GM21526 (cell line): ENCODE data around the gene CALML3.
"Not testable (repeated sequence)": the region's sequence is repeated elsewhere in the genome, so short reads cannot be mapped to it uniquely, and the experiment has no call there.

Source experiments
- ATAC-seq: cut with Tn5 transposase; IDR thresholded peaks from one replicate; pipeline ENCODE4 v1.9.1; 2021; ENCODE audit warnings: moderate library complexity; ENCODE audit not compliant: unreplicated experiment, low FRiP score

Gene CALML3

DNA sequence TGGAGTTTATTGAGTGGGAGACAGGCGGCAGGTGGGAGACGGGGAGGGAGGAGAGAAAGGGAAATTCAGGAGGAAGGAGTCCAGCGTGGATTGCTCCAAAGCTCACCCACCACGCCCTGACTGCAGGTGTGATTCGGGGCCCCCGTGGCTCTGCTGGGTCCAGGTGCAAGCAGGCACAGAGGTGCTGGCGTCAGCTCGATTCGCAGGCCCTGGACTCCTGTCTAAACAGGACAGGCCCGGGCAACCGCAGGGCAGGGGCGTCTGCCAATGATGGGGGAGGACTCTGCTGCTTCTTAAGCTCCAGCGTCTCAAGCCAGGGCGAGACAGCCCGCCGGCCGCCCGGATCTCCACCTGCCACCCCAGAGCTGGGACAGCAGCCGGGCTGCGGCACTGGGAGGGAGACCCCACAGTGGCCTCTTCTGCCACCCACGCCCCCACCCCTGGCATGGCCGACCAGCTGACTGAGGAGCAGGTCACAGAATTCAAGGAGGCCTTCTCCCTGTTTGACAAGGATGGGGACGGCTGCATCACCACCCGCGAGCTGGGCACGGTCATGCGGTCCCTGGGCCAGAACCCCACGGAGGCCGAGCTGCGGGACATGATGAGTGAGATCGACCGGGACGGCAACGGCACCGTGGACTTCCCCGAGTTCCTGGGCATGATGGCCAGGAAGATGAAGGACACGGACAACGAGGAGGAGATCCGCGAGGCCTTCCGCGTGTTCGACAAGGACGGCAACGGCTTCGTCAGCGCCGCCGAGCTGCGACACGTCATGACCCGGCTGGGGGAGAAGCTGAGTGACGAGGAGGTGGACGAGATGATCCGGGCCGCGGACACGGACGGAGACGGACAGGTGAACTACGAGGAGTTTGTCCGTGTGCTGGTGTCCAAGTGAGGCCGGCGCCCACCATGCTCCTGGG is at the start of gene CALML3:
TSS of gene CALML3 (plus strand) at position 321 of the 920 bp plus-strand sequence. CDS start at position 446, 125 bp downstream.
- ATAC-seq = no peak

DNA sequence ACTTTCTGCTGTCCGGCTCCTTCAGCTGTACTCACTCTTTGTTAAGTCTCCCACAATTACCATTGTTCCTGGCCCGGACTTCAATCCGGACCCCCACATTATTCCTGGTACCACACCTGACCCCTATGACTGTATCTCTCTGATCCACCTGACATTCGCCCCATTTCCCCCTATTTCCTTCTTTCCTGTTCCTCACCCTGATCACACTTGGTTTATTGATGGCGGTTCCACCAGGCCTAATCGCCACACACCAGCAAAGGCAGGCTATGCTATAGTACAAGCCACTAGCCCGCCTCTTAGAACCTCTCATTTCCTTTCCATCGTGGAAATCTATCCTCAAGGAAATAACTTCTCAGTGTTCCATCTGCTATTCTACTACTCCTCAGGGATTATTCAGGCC is 49.7 kb upstream of the CALML3 start:
- ATAC-seq = not testable (repeated sequence)

DNA sequence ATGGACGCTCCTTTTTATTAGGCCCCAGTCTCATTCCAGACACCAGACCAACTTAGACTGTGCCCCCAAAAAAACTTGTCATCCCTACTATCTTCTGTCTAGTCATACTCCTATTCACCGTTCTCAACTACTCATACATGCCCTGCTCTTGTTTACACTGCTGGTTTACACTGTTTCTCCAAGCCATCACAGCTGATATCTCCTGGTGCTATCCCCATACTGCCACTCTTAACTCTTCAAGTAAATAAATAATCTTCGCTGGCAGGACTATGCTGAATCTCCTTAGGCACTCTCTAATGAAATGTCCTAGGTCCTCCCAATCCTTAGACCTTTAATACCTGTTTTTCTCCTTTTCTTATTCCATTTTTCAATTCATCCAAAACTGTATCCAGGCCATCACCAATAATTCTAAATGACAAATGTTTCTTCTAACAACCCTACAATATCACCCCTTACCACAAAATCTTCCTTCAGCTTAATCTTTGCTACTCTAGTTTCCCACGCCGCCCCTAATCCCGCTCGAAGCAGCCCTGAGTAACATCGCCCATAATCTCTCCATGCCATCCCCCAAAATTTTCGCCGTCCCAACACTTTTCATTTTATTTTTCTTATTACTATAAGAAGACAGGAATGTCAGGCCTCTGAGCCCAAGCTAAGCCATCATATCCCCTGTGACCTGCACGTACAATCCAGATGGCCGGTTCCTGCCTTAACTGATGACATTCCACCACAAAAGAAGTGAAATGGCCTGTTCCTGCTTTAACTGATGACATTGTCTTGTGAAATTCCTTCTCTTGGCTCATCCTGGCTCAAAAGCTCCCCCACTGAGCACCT is 48.6 kb upstream of the CALML3 start:
- ATAC-seq = not testable (repeated sequence)

DNA sequence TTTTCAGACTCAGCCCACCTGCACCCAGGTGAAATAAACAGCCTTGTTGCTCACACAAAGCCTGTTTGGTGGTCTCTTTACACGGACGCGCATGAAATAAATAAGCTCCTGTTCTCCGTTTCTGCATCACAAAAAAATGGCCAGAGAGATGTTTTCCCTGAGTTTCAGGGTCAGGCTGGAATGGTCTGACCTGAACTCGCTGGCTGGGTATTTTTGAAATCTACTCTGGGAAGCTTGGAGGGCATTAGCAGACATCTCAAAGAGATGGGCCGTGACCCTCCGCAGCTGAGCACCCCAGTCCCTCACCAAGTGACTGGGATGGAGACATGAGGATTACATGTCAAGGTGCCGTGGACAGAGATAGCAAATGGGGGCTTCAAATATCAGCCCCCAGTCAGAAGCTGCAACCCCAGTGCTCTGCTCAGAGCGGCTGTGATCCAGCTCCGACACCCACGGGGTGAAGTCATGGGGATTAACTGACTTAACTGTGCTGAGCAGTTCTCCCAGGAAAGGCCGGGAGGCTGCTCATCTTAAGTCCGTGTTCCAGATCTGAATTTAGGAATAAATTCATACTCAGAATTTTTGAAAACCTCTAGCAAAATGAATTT is 47.7 kb upstream of the CALML3 start:
- no peak for ATAC-seq

DNA sequence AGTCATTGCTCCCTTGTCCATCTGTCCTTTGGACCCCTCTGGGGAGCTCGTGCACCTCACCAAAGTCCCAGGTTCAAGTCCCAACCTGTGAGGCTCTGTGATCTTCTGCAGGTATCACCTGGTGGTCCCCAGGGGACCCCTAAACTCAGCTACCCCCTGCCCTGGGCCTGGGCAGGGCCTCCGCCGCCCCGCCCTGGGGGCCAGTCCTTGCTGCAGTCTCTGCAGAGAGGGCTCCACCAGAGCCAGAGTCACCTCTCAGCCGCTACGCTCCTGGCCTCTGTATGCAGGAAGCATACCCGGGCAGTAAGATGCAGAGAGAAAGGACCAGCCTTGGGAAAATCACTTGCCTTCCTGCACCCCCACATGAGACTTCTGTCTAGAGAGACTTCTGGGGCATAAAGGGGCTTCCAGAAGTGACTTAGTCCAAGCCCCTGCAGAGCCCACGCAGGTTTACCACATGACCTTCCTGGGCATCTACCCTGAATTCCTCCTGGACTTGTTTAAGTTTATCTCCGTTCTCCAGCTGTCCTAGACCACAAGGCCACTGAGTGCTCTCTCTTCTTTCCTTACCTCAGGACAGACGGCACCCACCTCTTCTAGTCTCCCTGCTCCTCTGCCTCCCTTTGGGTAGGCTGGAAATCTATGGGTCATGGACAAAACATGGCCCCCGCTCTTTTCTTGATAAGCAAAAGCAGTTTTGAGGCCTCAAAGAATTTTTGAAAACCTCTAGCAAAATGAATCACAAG is 46.6 kb upstream of the CALML3 start:
- no peak for ATAC-seq

DNA sequence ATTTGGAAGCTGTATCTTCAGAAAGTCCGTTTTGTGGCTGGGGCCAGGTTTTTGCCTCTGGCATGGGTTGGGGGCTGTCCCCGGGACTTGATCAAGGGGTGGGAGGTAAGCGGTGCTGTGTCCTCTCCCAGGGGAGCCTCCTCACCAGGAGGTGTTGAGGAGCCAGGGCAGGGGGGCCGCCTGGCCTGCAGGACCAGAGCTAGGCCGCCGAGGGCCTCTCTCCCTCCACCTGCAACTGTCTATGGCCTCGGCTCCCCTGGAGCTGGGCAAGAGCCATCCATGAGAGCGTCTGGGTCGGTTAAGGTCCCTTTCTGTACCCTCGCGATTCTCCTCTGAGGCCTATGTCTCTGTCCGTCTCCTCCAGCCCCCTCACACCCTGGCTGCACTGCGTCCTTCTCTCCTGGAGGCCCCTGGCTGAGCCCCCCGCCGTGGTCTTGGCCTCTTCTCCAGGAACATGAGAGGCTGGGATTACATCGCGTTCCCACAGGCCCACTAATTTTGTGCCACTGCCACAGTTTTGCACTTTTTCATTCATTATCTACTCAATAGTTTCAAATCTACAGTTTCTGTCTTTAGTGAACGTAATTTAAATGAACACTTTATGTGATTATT is 46.0 kb upstream of the CALML3 start:
- no peak for ATAC-seq

DNA sequence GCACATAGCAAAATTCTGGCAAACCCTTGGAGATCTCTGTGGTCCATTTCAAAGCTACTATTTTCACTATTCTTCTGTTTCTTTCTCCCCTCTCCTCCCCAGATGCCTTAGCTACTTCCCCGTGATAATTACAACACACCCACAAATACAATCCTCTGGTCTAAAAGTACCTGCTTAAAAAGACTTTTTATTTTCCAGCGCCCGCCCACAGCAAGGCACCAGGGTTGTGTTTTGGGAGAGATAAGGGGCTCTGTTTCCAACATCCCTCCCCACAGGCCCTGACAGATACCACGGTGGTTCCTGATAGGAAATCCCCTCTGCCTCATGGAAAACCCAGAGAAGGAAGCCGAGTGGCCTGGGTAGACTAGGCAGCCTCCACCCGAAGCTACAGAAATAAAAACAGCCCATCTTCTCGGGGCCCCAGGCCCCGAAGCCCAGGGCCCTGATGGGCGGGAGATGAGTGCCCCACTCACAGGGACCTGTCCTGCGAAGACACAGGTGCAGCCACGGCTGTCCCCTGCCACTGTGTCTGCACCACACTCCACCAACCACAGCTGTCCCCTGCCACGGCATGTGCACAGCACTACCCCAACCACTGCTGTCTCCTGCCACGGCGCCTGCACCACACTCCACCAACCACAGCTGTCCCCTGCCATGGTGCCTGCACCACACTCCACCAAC is 45.1 kb upstream of the CALML3 start:
- no peak for ATAC-seq

DNA sequence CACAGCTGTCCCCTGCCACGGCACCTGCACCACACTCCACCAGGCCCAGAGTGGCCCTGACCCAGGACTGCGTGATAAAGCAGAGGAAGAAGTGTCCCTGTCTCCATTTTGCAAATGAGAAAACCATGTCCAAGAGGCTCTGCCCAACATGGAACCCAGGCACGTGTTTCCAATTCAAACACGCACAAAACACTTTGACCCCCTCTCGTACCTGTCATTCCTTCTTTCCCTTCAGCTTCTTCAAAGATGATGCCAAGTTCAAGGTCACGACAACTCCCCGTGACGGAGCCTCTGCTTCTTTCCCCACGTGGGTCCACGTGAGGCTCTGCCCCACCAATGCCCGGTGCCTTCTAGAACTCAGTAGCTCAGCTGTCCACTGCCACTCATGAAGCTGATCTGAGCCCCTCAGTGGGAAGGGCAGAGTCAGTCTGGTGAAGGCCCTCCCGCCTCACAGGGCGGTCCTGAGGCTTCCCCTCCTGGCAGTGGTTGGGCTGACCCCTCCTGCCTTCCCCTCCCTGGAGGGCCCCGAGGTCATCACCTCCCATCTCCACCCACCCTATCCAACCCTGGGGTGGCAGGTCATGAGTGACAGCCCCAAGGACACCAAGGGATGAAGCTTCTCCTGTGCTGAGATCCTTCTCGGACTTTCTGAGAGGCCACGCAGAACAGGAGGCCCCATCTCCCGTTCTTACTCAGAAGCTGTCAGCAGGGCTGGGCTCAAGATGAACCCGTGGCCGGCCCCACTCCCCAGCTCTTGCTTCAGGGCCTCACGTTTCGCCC is 44.4 kb upstream of the CALML3 start:
- ATAC-seq = no peak

DNA sequence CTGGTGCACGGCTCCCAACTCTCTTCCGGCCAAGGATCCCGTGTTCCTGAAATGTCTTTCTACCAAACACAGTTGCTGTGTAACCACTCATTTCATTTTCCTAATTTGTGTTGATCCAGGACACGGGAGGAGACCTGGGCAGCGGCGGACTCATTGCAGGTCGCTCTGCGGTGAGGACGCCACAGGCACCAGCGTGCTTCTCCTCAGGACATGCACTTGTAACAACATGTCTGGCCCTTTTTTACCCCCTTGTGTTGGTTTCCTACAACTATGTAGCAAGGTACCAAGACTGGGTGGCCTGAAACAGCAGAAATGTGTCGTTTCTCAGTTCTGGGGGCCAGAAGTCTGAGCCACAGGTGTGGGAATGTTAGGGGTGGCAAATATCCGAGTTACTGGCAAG is 43.6 kb upstream of the CALML3 start:
- no peak for ATAC-seq

DNA sequence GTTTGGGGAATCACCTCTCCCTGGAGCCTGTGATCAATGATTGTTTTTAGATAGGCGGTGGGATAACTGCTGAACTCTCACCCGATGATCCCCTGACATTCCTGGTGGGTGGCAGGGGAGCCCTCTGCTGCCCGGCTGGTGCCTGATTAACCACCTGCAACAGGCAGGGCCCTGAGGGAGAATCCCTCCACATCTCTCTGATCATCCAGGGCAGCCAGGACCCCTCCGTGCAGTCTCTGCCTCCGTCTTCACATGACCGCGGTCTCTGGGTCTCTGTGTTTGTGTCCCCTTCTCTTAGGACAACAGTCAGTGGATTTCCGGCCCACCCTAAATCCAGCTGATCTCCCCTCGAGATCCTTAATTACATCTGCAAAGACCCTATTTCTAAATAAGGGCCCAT is 42.7 kb upstream of the CALML3 start:
- no peak for ATAC-seq

DNA sequence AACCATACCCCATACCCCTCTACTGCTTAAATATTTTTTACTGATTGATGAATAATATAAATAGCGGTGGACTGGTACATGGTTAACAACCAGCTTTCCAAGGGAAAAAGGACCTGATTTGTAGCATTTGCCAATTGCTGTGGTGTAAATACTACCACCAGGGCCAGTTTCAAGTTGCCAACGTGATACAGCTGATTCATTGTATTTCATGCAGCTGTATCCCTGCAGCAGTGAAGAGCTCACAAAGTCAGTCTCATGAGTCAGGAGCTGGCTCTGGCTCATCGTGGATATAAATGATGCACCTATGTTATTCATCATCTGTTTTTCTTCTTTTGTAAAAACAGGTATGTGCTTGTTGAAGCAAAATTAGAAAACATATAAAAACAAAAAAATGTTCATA is 40.6 kb upstream of the CALML3 start:
- no peak for ATAC-seq

DNA sequence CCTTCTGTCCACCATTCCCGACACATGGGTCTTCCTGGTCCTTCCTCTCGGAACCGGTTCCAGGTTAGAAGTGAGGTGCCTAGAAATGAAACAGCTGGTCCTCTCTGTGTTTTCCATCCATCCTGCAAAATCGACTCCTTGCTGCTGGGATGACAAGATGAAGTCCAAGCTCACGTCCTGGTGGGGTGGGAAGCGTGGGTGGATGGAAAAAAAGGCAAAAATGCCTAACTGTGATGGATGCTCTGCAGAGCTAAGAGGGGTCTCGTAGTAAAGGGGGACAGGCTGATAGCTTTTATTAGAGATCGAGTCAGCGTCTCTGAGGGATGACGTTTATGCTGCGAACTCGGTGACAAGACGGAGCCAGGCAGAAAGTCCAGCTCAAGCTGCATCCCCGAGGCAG is 39.5 kb upstream of the CALML3 start:
- no peak for ATAC-seq

DNA sequence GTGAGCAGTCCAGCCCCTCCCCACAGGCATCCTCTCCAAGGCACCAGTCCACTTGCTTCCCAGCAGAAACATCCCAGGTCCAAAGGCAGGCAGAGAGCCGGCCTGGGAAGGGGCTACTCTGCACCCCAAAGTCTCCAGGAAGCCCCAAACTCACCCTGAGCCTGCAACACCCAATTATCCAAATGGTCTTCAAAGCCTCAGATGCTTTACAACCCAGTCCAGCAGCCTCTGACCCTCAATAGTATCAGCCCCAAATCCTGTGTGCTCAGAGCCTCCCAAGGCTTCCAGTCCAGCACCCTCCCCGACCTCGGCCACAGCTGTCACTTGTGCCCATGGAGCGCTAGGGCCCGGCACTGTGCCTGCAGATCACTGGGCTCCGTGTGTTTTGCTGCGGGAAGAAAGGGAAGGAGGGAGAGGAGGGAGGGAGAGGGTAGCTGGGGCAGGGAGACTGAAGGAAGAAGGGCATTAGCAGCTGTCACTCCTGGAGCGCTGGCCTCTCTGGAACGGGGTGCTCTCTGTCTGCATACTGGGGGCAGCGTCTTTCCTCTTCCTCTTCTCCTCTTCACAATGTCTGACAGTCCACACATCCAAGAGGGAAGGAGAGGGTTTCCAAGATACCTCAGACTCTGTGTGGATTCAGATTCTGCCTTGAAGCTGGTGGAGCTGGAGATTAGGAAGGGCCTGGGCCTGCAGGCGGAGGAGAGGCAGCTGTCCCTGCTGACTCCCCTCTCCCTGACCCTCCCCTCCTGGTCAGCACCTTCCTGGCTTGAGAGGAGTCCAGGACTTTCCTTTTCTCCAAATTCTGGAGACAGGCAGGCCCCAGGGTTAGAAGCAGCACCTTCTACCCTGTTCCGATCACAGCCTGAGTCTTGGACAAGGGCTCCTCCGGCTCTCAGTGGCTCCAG is 38.6 kb upstream of the CALML3 start:
- no peak for ATAC-seq

DNA sequence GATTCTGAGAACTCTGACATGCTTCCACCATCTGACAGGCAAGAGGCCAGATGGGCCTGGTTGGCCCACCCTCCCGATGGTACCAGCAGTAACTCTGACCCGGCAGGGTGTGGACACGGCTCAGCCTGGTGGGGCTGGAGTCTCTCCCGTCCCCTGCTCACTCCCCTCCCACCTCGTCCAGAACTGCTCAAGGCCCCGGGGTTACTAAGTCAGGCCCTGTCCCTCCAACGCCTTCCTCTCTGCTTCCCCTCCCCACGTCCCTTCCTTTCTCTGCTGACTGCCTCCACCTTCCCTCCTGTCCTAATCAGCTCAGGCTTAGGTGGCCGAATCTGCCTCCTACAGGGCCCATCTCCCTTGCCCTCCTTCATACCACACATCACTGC is 37.9 kb upstream of the CALML3 start:
- no peak for ATAC-seq

DNA sequence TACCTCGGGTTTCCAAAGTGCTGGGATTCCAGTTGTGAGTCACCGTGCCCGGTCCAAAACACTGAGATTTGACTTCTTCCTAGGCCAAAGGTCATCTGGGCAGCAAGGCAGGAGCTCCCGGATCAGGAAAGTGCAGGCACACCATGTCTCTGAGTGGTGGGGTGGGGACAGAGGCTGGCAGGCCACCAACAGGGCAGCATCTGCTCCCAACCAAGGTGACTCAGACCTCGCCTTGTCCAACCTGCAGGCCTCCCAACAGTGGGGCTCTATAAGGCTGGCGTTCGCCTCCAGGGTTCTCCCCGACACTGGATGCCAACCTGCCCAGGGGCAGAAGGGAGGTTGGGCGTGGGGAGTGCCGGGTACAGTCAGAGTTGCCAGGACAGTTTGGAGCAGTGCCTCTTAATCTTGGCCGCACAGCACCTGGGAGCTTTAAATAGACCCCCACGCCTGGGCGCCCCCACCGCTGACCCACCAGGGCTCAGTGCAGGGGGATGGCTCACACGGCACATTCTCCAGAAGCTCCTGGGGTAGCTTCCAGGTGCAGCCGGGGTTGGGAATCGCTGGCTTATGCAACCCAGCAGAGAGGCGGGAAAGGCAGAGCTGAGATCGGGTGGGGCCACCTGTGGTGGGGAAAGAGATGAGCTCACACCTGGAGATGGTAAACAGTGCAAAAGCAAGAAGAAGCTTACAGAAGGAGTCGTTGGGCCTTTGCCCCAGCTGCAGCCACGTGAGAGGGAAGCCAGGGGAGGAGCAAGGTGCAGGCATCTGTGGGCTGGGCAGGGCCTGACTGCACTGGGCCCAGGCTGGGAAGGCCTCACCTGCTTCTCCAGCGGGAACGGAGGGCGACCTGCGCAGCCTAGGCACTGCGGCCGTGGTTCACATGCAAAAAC is 36.2 kb upstream of the CALML3 start:
- ATAC-seq = no peak

DNA sequence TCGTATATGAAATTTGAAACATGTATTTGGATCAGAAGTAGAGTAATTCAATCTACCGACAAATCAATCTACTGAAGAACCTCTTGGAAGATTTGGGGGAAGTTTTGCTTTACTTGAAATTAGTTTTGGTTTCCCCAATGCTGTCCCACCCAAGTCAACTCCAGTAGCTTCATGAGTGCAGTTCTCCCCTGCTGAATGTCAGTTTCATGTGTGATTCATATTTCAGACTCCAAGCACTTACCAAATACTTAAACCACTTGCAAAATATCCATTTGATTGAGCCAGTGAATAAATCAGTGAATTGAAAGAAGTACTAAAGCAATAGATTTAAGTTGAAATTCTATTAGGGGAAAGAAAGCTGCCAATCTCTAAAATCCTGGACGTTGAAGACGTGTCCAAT is 34.7 kb upstream of the CALML3 start:
- ATAC-seq = no peak
